IgD-negative memory B cell (primary cell): Measurements from ENCODE around the gene GATAD2A. TPM values are rescaled to one million over a fixed set of nuclear protein-coding genes. Genes with fewer than 3 reads are reported as not detected.
"Not testable (repeated sequence)": the region's sequence is repeated elsewhere in the genome, so short reads cannot be mapped to it uniquely, and the experiment has no call there.

ENCODE experiments used
- H3K27ac Mint-ChIP-seq, 3 donors: one replicate each; pipeline ENCODE4 v1.8.0; 2020 to 2022; ENCODE audit warnings: mild to moderate bottlenecking in 3 of 3, mixed read lengths in 3 of 3, moderate library complexity in 1 of 3
- H3K27me3 Mint-ChIP-seq: one replicate; pipeline ENCODE4 v1.8.0; 2021; ENCODE audit warnings: mixed read lengths
- H3K36me3 Mint-ChIP-seq: one replicate; pipeline ENCODE4 v1.8.0; 2020; ENCODE audit warnings: mild to moderate bottlenecking, mixed read lengths
- H3K4me1 Mint-ChIP-seq, 3 donors: one replicate each; pipeline ENCODE4 v1.8.0; 2020 to 2022; ENCODE audit warnings: mixed read lengths in 3 of 3, mild to moderate bottlenecking in 1 of 3
- H3K4me3 Mint-ChIP-seq, 4 donors: one replicate each; pipeline ENCODE4 v1.8.0; 2020 to 2022; ENCODE audit warnings: mild to moderate bottlenecking in 4 of 4, mixed read lengths in 4 of 4, moderate library complexity in 3 of 4
- H3K9me3 Mint-ChIP-seq, 3 donors: one replicate each; pipeline ENCODE4 v1.8.0; 2020 to 2021; ENCODE audit warnings: mixed read lengths in 3 of 3, mild to moderate bottlenecking in 1 of 3
- polyA plus RNA-seq: library from polyadenylated mRNA; unstranded; fragments of 300-500 nt; fragmentation: Illumina TruSeq; gene quantifications from one replicate; pipeline ENCODE4 v1.2.3, GENCODE V29; 2021

GATAD2A gene
- 16.6 TPM for polyA plus RNA-seq

DNA sequence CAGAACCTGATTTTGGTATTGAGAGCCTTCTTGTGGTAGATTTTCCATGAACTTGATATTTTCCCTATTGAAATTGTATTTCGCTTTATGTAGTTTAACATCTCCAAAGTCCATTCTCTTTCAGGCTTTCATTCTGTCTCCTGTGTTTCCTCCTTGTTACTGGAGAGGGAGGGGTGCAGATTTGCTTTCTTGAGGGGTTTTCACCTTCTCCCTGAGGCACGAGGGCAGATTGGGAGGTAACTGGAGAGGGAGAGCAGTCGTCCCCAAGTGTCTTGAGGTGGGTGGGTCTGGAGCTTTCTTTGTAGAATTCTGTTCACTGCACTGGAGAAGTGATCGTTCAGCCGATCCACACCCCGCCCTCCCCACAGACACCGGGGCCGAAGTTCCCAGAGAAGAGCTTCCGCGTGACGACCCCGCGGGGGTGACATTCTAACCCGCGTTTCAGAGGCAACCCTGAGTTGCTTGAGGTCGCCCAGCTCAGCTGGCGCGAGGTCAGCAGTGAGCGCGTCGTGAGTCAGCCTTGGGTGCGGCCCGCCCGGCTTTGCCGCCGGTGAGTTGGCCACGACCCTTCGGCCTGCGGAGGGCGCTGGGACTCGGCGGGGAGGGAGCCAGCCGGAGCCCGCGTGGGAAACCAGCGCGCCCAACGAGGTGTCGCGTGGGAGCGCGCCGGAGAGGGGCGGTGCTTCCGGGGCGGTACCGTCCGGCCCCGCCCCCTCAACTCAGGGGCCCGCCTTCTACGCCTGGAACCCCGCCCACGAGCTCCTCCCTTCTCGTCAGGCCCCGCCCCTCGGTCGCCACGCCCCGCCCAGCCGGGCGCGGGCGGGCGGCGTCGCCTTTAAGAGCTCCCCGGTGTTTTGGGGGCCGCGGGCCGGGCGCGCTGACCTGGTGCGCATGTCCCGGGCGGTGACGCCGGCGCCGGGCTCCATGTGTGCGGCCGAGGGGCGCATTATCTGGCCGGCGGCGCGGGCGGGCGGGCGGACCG is at the start of gene GATAD2A:
GATAD2A (plus strand) TSS at position 797 of the 982 bp plus-strand sequence. CDS start 59,671 bp downstream, outside the sequence.
- no peaks in the 10 kb centered on the region for H3K36me3 Mint-ChIP-seq
- H3K4me1 Mint-ChIP-seq, result peaks cover 33 to 48% (median 36%) of the 10 kb centered on the region in 3 donors
- no peaks in the 10 kb centered on the region for H3K27me3 Mint-ChIP-seq
- peak within 1 kb of the TSS; percentile 87 to 96 (median 91) for H3K27ac Mint-ChIP-seq
- H3K4me3 Mint-ChIP-seq, result peak within 1 kb of the TSS; percentile 93 to 97 (median 94)
- no peaks in the 10 kb centered on the region for H3K9me3 Mint-ChIP-seq

- Mint-ChIP-seq H3K4me3 (no peak overlapping the region), H3K27me3 (no peaks in the 10 kb centered on the region), H3K27ac (no peak overlapping the region), H3K9me3 (no peaks in the 10 kb centered on the region), H3K36me3 (peaks cover 2% of the 10 kb centered on the region), H3K4me1 (peaks cover 6 to 10% (median 7%) of the 10 kb centered on the region in 3 donors)
These were observed 49.0 kb upstream of the GATAD2A start for GRCh38 chr19:19356500-19356899.

DNA sequence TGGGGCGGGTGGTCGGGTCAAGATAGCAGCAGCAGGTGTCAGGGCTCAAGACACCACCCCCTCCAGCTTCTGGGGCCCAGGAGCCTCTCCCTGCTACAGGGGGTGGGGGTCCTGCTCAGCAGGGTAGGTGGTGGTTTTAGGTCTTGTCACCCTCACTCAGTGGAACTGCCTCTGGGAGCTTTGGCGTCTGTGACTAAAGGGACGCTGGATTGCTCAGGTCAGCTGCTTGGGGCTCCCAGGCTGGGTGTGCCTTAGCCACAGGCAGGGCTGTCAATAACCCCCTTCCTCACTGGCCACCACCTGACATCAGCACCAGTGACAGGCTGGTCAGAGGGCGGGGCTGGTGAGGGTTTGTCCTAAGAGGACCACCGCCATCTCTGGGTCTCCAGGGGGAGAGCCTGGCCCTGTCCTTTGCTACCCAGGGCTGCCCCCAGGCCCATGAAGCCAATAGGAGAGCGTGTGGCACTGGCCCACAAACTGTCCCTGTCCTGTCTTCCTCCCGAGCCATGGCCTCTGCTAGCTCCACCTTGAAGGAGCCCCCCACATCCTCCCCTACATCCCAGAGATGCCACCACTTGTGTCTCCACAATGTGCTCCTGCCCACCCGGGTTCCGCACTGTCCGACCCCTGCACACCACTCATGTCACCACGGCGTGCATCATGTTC is 48.4 kb upstream of the GATAD2A start:
- Mint-ChIP-seq H3K4me3 (peak overlapping the region in 1 of 4 donors; percentile 6), H3K36me3 (peaks cover 2% of the 10 kb centered on the region), H3K4me1 (peaks cover 7 to 10% (median 8%) of the 10 kb centered on the region in 3 donors), H3K27me3 (no peaks in the 10 kb centered on the region), H3K9me3 (no peaks in the 10 kb centered on the region), H3K27ac (no peak overlapping the region)

GRCh38 chr19:19361075-19361594 is 44.3 kb upstream of the GATAD2A start:
- H3K27ac Mint-ChIP-seq, result peak overlapping the region; percentile 79 to 82 (median 81)
- peaks cover 13 to 15% (median 14%) of the 10 kb centered on the region in 3 donors for H3K4me1 Mint-ChIP-seq
- H3K4me3 Mint-ChIP-seq, result peak overlapping the region; percentile 67 to 82 (median 72)
- peaks cover 3% of the 10 kb centered on the region for H3K27me3 Mint-ChIP-seq
- H3K9me3 Mint-ChIP-seq, result no peaks in the 10 kb centered on the region
- peaks cover 1% of the 10 kb centered on the region for H3K36me3 Mint-ChIP-seq

GRCh38 chr19:19362075-19362474 is 43.4 kb upstream of the GATAD2A start:
- peaks cover 18 to 20% (median 19%) of the 10 kb centered on the region in 3 donors for H3K4me1 Mint-ChIP-seq
- H3K36me3 Mint-ChIP-seq, result peaks cover 1% of the 10 kb centered on the region
- H3K4me3 Mint-ChIP-seq, result peak overlapping the region in 2 of 4 donors; percentile 40 to 70
- H3K9me3 Mint-ChIP-seq, result no peaks in the 10 kb centered on the region
- peaks cover 3% of the 10 kb centered on the region for H3K27me3 Mint-ChIP-seq
- peak overlapping the region; percentile 57 to 82 (median 78) for H3K27ac Mint-ChIP-seq

DNA sequence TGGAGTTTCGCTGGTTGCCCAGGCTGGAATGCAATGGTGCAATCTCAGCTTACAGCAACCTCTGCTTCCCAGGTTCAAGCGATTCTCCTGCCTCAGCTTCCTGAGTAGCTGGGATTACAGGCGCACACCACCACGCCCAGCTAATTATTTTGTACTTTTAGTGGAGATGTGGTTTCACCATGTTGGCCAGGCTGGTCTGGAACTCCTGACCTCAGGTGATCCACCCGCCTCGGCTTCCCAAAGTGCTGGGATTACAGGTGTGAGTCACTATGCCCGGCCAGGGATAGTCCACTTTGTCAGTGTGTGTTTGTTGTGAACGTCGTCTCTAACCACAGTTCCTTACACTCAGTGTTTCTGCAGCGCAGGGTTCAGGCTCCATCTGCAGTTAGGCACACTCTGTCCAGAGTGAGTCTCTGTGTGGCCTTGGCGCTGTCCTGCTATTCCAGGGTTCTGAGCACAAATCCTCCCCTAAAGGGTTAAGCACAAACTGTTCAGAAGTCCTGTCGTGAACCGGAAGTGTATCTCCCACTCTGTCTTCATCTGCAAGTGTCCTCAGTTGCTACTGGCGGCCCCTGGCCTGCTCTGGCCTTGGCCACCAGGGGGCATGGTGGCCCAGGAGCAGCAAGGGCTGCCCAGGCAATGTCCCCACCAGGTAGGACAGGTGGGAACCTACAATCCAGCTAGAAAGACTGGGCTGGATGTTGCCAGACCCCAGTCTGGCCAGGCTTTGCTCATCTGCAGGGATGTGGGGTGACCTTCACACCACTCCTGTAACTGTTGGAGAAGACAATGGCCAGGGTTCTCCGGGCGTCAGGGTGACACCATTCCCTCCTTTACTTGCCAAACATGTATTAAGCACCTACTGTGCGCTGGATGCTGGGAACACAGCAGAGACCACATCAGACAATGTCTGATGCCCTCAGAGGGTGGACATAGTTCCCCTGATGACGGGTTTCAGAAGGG is 38.8 kb upstream of the GATAD2A start:
- H3K9me3 Mint-ChIP-seq, result no peaks in the 10 kb centered on the region
- peaks cover 1% of the 10 kb centered on the region for H3K36me3 Mint-ChIP-seq
- peaks cover 10 to 13% (median 12%) of the 10 kb centered on the region in 3 donors for H3K4me1 Mint-ChIP-seq
- peaks cover 3% of the 10 kb centered on the region for H3K27me3 Mint-ChIP-seq
- peak overlapping the region in 2 of 4 donors; percentile 50 to 78 for H3K4me3 Mint-ChIP-seq
- H3K27ac Mint-ChIP-seq, result peak overlapping the region in 2 of 3 donors; percentile 62 to 73

GRCh38 chr19:19368087-19368486 is 37.4 kb upstream of the GATAD2A start:
- Mint-ChIP-seq H3K4me3 (no peak overlapping the region), H3K36me3 (peaks cover 1% of the 10 kb centered on the region), H3K9me3 (no peaks in the 10 kb centered on the region), H3K4me1 (peaks cover 14 to 18% (median 15%) of the 10 kb centered on the region in 3 donors), H3K27ac (no peak overlapping the region), H3K27me3 (peaks cover 3% of the 10 kb centered on the region)

DNA sequence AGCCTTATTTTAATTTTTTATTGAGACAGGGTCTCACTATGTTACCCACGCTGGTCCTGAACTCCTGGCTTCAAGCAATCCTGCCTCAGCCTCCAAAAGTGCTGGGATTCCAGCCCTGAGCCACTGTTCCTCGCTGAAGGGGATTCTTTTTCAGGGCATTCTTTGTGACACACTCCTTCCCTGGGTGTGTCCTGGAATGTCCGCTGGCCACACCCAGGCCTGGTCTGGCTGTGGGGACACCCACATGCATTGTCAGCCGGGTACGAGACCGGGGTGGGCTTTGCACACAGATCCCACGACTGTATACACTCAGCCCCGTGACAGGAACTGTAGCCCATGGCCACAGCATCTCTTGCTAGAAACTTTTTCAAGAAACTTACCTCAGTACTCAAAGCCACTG is 34.4 kb upstream of the GATAD2A start:
- H3K36me3 Mint-ChIP-seq, result no peaks in the 10 kb centered on the region
- H3K9me3 Mint-ChIP-seq, result no peaks in the 10 kb centered on the region
- H3K4me3 Mint-ChIP-seq, result no peak overlapping the region
- peaks cover 12 to 14% (median 13%) of the 10 kb centered on the region in 3 donors for H3K4me1 Mint-ChIP-seq
- no peaks in the 10 kb centered on the region for H3K27me3 Mint-ChIP-seq
- H3K27ac Mint-ChIP-seq, result no peak overlapping the region

GRCh38 chr19:19372656-19373416 is 32.6 kb upstream of the GATAD2A start:
- no peaks in the 10 kb centered on the region for H3K27me3 Mint-ChIP-seq
- peaks cover 7 to 9% (median 7%) of the 10 kb centered on the region in 3 donors for H3K4me1 Mint-ChIP-seq
- peak overlapping the region; percentile 32 to 79 (median 45) for H3K4me3 Mint-ChIP-seq
- no peaks in the 10 kb centered on the region for H3K36me3 Mint-ChIP-seq
- H3K27ac Mint-ChIP-seq, result peak overlapping the region; percentile 55 to 94 (median 81)
- no peaks in the 10 kb centered on the region for H3K9me3 Mint-ChIP-seq

DNA sequence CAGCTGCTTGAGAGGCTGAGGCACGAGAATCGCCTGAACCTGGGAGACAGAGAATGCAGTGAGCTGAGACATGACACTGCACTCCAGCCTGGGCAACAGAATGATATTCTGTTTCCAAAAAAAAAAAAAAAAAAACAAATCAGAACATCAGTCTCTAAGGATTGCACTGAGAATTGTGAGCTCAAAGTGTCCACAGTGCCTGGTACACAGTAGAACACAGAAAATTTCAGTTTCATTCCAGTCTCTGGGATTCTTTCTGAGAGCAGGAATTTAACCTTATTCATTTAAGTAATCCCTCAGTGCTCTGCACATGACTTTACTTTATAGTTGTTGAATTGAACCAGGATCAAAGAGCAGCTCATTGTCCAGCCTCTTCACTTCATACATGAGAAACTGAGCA is 25.9 kb upstream of the GATAD2A start:
- Mint-ChIP-seq H3K36me3 (no peaks in the 10 kb centered on the region), H3K4me3 (no peak overlapping the region), H3K27me3 (no peaks in the 10 kb centered on the region), H3K4me1 (peaks cover 5% of the 10 kb centered on the region in 3 donors), H3K9me3 (no peaks in the 10 kb centered on the region), H3K27ac (no peak overlapping the region)

GRCh38 chr19:19380316-19380715 is 25.2 kb upstream of the GATAD2A start:
- H3K36me3 Mint-ChIP-seq, H3K4me1 Mint-ChIP-seq, H3K27ac Mint-ChIP-seq, H3K9me3 Mint-ChIP-seq, H3K27me3 Mint-ChIP-seq, H3K4me3 Mint-ChIP-seq: not testable (repeated sequence)

DNA sequence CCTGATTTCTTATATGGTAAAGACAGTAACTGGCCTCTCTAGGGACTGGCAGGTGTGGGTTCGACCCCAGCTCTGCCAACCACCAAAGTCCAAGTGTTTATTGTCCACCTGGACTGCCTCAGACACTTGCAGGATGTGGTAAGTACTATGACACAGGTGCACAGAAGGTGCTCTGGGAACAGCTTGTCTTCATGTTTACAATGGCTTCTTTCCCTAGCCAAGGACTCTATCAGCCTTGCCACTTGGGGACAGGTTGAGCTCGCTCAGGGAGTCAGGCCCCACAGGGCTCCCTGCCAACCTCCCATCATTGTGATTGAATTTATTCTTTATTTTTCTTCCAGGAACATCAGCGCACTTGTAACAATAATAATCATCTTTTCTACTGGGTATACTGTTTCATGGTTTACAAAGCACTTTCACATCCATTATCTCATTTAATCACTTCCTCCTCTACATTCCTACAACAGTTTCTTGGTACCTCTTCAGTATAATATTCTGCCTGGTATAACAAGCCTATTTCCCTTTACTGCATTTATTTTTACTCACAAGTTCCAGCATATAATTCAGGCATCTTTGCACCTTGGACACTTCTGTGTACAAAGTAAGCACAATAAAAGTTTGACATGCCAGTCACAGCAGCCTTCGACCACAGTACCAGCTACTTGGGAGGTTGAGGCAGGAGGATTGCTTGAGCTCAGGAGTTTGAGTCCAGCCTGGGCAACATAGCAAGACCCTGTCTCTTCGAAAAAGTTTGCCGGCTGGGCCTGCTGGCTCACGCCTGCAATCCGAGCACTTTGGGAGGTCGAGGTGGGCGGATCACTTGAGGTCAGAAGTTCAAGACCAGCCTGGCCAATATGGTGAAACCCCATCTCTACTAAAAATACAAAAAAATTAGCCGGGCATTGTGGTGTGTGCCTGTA is 24.2 kb upstream of the GATAD2A start:
- H3K27me3 Mint-ChIP-seq, result no peaks in the 10 kb centered on the region
- no peak overlapping the region for H3K4me3 Mint-ChIP-seq
- H3K27ac Mint-ChIP-seq, result peak overlapping the region in 1 of 3 donors; percentile 58
- H3K4me1 Mint-ChIP-seq, result peaks cover 5% of the 10 kb centered on the region in 3 donors
- H3K9me3 Mint-ChIP-seq, result no peaks in the 10 kb centered on the region
- no peaks in the 10 kb centered on the region for H3K36me3 Mint-ChIP-seq

DNA sequence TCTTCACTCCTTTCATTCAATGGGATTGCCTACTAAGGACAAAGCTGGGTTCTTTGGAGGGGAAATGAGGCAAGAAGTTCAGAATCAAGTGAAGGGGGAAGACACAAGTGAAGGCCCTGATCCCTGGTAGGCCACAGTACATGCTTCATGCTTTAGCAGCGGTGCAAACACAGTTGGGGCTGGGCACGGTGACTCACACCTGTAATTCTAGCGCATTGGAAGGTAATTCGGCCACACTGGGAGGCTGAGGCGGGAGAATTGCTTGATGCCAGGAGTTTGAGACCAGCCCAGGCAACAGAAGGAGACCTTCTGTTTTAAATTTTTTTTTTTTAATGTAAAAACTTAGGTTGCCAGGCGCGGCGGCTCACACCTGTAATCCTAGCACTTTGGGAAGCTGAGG is 23.4 kb upstream of the GATAD2A start:
- H3K27me3 Mint-ChIP-seq, result no peaks in the 10 kb centered on the region
- no peaks in the 10 kb centered on the region for H3K9me3 Mint-ChIP-seq
- H3K36me3 Mint-ChIP-seq, result no peaks in the 10 kb centered on the region
- H3K4me1 Mint-ChIP-seq, result peaks cover 5 to 9% (median 9%) of the 10 kb centered on the region in 3 donors
- peak overlapping the region in 2 of 4 donors; percentile 31 to 37 for H3K4me3 Mint-ChIP-seq
- no peak overlapping the region for H3K27ac Mint-ChIP-seq
